ENCODE results near the gene STON2.
A peak's percentile ranks its signal among the peaks of the same experiment; 100 is the strongest.

Gene STON2

GRCh38 chr14:81220830-81221578 lies 179.1 kb downstream of the STON2 start, which contains the start of gene GTF2A1:
TSS of gene GTF2A1 (minus strand) at chr14:81220959. CDS start at chr14:81220518, 441 bp downstream.
- in situ Hi-C loops (cut with HindIII; ENCODE audit: low pct_ligation_motif_present, low sequenced_read_pairs), result no loop called here
- H3K36me3 ChIP-seq (replicated peaks), result peaks cover 1% of the 10 kb centered on the region
- H3K27me3 ChIP-seq (replicated peaks), result no peaks in the 10 kb centered on the region
- peak within 1 kb of the TSS; percentile 78 for H3K4me3 ChIP-seq (ENCODE audit: low read depth, low read length)
- peak within 1 kb of the TSS; percentile 98 for H3K27ac ChIP-seq
- peak; percentile 91 for DNase-seq
- TF ChIP-seq, protein P1, sequence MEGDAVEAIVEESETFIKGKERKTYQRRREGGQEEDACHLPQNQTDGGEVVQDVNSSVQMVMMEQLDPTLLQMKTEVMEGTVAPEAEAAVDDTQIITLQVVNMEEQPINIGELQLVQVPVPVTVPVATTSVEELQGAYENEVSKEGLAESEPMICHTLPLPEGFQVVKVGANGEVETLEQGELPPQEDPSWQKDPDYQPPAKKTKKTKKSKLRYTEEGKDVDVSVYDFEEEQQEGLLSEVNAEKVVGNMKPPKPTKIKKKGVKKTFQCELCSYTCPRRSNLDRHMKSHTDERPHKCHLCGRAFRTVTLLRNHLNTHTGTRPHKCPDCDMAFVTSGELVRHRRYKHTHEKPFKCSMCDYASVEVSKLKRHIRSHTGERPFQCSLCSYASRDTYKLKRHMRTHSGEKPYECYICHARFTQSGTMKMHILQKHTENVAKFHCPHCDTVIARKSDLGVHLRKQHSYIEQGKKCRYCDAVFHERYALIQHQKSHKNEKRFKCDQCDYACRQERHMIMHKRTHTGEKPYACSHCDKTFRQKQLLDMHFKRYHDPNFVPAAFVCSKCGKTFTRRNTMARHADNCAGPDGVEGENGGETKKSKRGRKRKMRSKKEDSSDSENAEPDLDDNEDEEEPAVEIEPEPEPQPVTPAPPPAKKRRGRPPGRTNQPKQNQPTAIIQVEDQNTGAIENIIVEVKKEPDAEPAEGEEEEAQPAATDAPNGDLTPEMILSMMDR (IDR thresholded peaks at IDR 0.05; ENCODE audit: low read depth, low read length, missing control alignments), result no peak

DNA sequence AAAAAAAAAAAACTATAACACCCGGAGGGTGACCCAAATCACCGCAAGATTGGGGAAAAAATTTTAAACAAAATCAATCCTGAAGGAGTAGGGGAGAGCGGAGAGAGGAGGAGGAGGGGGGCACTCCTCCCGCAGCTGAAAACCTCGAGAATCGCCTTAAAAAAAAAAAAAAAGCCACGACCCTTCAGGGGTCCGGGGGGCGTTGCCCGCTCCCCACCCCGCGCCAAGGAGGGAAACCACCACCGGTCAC lies 179.6 kb downstream of the STON2 start:
- Histone ChIP-seq H3K4me3 (ENCODE audit: low read depth, low read length) (peak overlapping the region; percentile 78), H3K36me3 (replicated peaks) (peaks cover 6% of the 10 kb centered on the region), H3K27me3 (replicated peaks) (no peaks in the 10 kb centered on the region), H3K27ac (peak overlapping the region; percentile 83)
- no peak for DNase-seq
- in situ Hi-C loops (cut with HindIII; ENCODE audit: low pct_ligation_motif_present, low sequenced_read_pairs), result no loop called here
- TF ChIP-seq, protein P1 (IDR thresholded peaks at IDR 0.05; ENCODE audit: low read depth, low read length, missing control alignments), result no peak

- no peaks in the 10 kb centered on the region for H3K27me3 ChIP-seq (replicated peaks)
- peak overlapping the region; percentile 78 for H3K4me3 ChIP-seq (ENCODE audit: low read depth, low read length)
- H3K27ac ChIP-seq, result peak overlapping the region; percentile 89
- peak; percentile 11 for DNase-seq
- H3K36me3 ChIP-seq (replicated peaks), result peaks cover 6% of the 10 kb centered on the region
- in situ Hi-C loops (cut with HindIII; ENCODE audit: low pct_ligation_motif_present, low sequenced_read_pairs), result no loop called here
- TF ChIP-seq, protein P1 (IDR thresholded peaks at IDR 0.05; ENCODE audit: low read depth, low read length, missing control alignments), result no peak
Observed at GRCh38 chr14:81219759-81220579, 180.2 kb downstream of the STON2 start.

- peak overlapping the region; percentile 72 for H3K4me3 ChIP-seq (ENCODE audit: low read depth, low read length)
- in situ Hi-C loops (cut with HindIII; ENCODE audit: low pct_ligation_motif_present, low sequenced_read_pairs), result no loop called here
- DNase-seq, result peak; percentile 98
- H3K36me3 ChIP-seq (replicated peaks), result peaks cover 6% of the 10 kb centered on the region
- TF ChIP-seq, protein P1 (IDR thresholded peaks at IDR 0.05; ENCODE audit: low read depth, low read length, missing control alignments), result no peak
- no peaks in the 10 kb centered on the region for H3K27me3 ChIP-seq (replicated peaks)
- H3K27ac ChIP-seq, result peak overlapping the region; percentile 89
Observed at GRCh38 chr14:81219210-81219758, 180.8 kb downstream of the STON2 start.

DNA sequence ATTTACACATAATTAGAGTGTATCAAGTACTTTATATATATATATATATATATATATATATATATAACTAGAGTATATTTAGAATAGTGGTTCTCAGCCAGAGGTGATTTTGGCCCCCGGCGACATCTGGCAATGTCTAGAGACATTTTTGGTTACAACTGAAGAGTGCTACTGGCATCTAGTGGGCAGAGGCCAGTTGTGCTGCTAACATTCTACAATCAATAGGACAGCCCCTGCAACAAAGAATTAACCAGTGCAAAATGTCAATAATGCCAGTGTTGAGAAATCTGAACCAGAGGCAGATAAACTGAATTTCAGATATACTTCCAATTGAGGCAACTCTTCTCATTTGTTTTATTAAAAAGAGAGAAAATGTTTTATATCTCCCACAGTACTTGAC lies 188.3 kb downstream of the STON2 start:
- Histone ChIP-seq H3K36me3 (replicated peaks) (peaks cover 25% of the 10 kb centered on the region), H3K27ac (no peak overlapping the region), H3K4me3 (ENCODE audit: low read depth, low read length) (no peak overlapping the region), H3K27me3 (replicated peaks) (no peaks in the 10 kb centered on the region)
- peak; percentile 17 for DNase-seq
- TF ChIP-seq, protein P1 (IDR thresholded peaks at IDR 0.05; ENCODE audit: low read depth, low read length, missing control alignments), result peak; percentile 66
- in situ Hi-C loops (cut with HindIII; ENCODE audit: low pct_ligation_motif_present, low sequenced_read_pairs), result no loop called here
